Adrenal gland (tissue), 12 donors: ENCODE measurements around the gene HECW1. TPM values are rescaled to one million over a fixed set of nuclear protein-coding genes. Genes with fewer than 3 reads are reported as not detected.

Experiments
- DNase-seq, 7 donors: peaks; one replicate each; pipeline ENCODE4 v3.0.0-alpha.2; 2019 to 2020
- H3K27ac ChIP-seq, 5 donors: fragments of 200-600 bp; sonication (generic) in 4 of 5; 1 replicate in 3 of 5; 2 replicates in 2 of 5; pipeline versions ENCODE4 v1.5.1 to v1.8.0; 2016 to 2020; ENCODE audit warnings: mild to moderate bottlenecking in 1 of 5
- H3K27me3 ChIP-seq: fragments of 200-600 bp; 2 replicates; pipeline ENCODE4 v1.8.0; 2021
- H3K36me3 ChIP-seq, 2 donors: fragments of 200-600 bp; replicated peaks in 1 of 2; 1 replicate in 1 of 2; 2 replicates in 1 of 2; pipeline versions ENCODE4 v1.5.1 to v1.8.0; 2018 to 2022
- H3K4me1 ChIP-seq, 2 donors: fragments of 200-600 bp; replicated peaks in 1 of 2; 1 replicate in 1 of 2; 2 replicates in 1 of 2; pipeline versions ENCODE4 v1.5.1 to v1.8.0; 2018 to 2021
- H3K4me3 ChIP-seq, 4 donors: fragments of 200-600 bp; sonication (generic) in 3 of 4; one replicate each; pipeline ENCODE4 v1.5.1; 2016 to 2018
- H3K9me3 ChIP-seq, 3 donors: fragments of 200-600 bp; sonication (generic) in 1 of 3; replicated peaks in 1 of 3; 1 replicate in 2 of 3; 2 replicates in 1 of 3; pipeline versions ENCODE4 v1.5.1 to v1.8.0; 2016 to 2021
- POLR2A ChIP-seq, 2 donors: fragments of 450-650 bp; IDR thresholded peaks; one replicate each; pipeline ENCODE4 v1.6.1; 2017; ENCODE audit warnings: antibody characterized with exemption in 2 of 2, mild to moderate bottlenecking in 2 of 2, moderate library complexity in 1 of 2
- WGBS, 4 donors: extraction: QIAGEN DNeasy Blood & Tissue Kit in 2 of 4; methylation state at CpG; one replicate each; pipeline versions ENCODE4 v1.1.5 to v1.1.7; 2013 to 2017; 5-methylcytosine and 5-hydroxymethylcytosine counted together
- intact Hi-C, 2 donors: fragments of 100-400 bp; cut with DNase I; formaldehyde crosslinking; loops; one replicate each; pipeline versions ENCODE4 v1.14.1 to v1.15.0; 2022 to 2023
- polyA plus RNA-seq, 3 donors: library from polyadenylated mRNA; stranded (reverse); fragments of 200-250 nt in 2 of 3; fragments of 350-450 nt in 1 of 3; fragmentation: Illumina TruSeq in 1 of 3; extraction: RNeasy Lipid Tissue Mini Kit (QIAGEN cat#74804) in 1 of 3; gene quantifications; one replicate each; pipeline ENCODE4 v1.2.3, GENCODE V29; 2013 to 2014
- total RNA-seq, 9 donors: library from RNA; depleted of rRNA in 4 of 9; stranded (reverse); fragments of >200 nt in 4 of 9; fragments of 120-200 nt in 1 of 9; fragmentation: NEBNext Ultra II Directional in 1 of 9; extraction: Animal tissue kit (Norgen Biotek cat#: 25700) in 1 of 9; gene quantifications; one replicate each; pipeline versions ENCODE4 v1.1.0 to v1.2.4, GENCODE V29; 2013 to 2023
- TF ChIP-seq, protein P1 (sequence below), 6 experiments: fragments of 450-650 bp in 4 of 6; fragments of 200-600 bp in 2 of 6; sonication (generic) in 1 of 6; IDR thresholded peaks; 1 replicate in 5 of 6; 2 replicates in 1 of 6; pipeline versions ENCODE4 v1.5.1 to v1.8.0; 2016 to 2021; ENCODE audit warnings: antibody characterized with exemption in 6 of 6, mild to moderate bottlenecking in 2 of 6, moderate library complexity in 1 of 6
- donor health status: healthy with polysubstance abuse.
- donor health status: Bipolar disorder and iron deficiency.
- donor health status: DM: yes; HTN: yes; CAD: no.
- donor health status: DM: no; HTN: no; CAD: no.
- donor health status: DM: no; HTN: no; CAD: no.
- donor health status: DM: yes; HTN: yes; CAD: no.

Gene HECW1
- total and polyA plus RNA-seq, 12 donors: under 0.01 to 3.2 (median 0.06) TPM; not detected in 4

- TF ChIP-seq POLR2A (IDR thresholded peaks at IDR 0.05): no peak
- TF ChIP-seq, protein P1, sequence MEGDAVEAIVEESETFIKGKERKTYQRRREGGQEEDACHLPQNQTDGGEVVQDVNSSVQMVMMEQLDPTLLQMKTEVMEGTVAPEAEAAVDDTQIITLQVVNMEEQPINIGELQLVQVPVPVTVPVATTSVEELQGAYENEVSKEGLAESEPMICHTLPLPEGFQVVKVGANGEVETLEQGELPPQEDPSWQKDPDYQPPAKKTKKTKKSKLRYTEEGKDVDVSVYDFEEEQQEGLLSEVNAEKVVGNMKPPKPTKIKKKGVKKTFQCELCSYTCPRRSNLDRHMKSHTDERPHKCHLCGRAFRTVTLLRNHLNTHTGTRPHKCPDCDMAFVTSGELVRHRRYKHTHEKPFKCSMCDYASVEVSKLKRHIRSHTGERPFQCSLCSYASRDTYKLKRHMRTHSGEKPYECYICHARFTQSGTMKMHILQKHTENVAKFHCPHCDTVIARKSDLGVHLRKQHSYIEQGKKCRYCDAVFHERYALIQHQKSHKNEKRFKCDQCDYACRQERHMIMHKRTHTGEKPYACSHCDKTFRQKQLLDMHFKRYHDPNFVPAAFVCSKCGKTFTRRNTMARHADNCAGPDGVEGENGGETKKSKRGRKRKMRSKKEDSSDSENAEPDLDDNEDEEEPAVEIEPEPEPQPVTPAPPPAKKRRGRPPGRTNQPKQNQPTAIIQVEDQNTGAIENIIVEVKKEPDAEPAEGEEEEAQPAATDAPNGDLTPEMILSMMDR (IDR thresholded peaks at IDR 0.05): no peak
- intact Hi-C loops: no loop called here
- H3K27ac ChIP-seq: no peak overlapping the region
- 88 to 90% (median 88%) methylated on average over 15 of the region's 15 CpGs for WGBS, 4 donors
- no peak overlapping the region for H3K4me3 ChIP-seq
- H3K9me3 ChIP-seq: no peaks in the 10 kb centered on the region
- no peaks in the 10 kb centered on the region for H3K36me3 ChIP-seq
- no peak for DNase-seq
- H3K27me3 ChIP-seq: no peaks in the 10 kb centered on the region
- no peaks in the 10 kb centered on the region for H3K4me1 ChIP-seq
These were observed 442.0 kb downstream of the HECW1 start for GRCh38 chr7:43554423-43554822.

GRCh38 chr7:43557831-43558495 is 445.5 kb downstream of the HECW1 start:
- no peaks in the 10 kb centered on the region for H3K36me3 ChIP-seq
- no peak overlapping the region for H3K4me3 ChIP-seq
- no peak for TF ChIP-seq POLR2A (IDR thresholded peaks at IDR 0.05)
- TF ChIP-seq, protein P1 (IDR thresholded peaks at IDR 0.05): no peak
- no peak overlapping the region for H3K27ac ChIP-seq
- peaks cover 4% of the 10 kb centered on the region for H3K27me3 ChIP-seq
- WGBS, 4 donors: 69 to 83% (median 79%) methylated on average over 7 of the region's 7 CpGs
- no peak for DNase-seq
- no peaks in the 10 kb centered on the region for H3K9me3 ChIP-seq
- intact Hi-C loops: no loop called here
- no peaks in the 10 kb centered on the region for H3K4me1 ChIP-seq

DNA sequence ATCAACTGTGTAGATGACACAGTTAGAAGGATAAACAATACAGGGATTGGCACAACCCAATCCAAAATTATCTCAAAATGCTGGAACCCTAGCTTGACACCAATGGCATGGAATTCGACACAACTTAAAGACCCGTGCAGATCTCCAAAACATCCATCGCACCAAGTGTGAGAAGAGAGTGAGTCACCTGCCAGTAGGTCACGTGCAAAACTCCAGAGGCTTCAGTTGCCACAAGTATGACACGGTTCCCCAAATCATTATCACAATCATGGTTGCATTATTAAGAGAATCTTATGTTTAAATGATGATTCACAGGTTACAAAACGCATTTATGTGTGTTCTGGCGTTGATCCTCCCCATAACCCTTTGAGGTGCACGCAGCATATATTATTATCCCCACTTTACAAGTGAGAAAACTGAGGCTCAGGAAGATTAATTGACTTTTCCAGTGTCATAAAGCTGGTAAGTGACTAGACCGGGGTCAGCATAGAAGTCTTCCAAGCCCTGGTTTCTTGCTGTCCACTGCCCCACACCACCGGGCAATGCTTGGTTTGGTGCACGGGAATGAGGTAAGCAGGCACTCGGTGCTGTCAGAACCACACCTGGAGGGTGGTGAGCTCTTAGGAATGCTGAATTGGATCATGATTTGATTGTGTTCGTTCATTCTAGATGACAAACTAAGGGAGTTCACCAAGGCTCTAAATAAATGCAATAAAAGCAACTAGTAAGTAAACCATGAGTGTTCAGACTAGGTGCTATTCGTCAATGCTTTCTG is 446.9 kb downstream of the HECW1 start:
- peaks cover 4% of the 10 kb centered on the region for H3K27me3 ChIP-seq
- no peaks in the 10 kb centered on the region for H3K4me1 ChIP-seq
- no peak overlapping the region for H3K4me3 ChIP-seq
- 83 to 92% (median 87%) methylated on average over 14 of the region's 14 CpGs for WGBS, 4 donors
- H3K27ac ChIP-seq: no peak overlapping the region
- TF ChIP-seq, protein P1 (IDR thresholded peaks at IDR 0.05): no peak
- TF ChIP-seq POLR2A (IDR thresholded peaks at IDR 0.05): no peak
- DNase-seq: no peak
- H3K9me3 ChIP-seq: no peaks in the 10 kb centered on the region
- no peaks in the 10 kb centered on the region for H3K36me3 ChIP-seq
- intact Hi-C loops: no loop called here

DNA sequence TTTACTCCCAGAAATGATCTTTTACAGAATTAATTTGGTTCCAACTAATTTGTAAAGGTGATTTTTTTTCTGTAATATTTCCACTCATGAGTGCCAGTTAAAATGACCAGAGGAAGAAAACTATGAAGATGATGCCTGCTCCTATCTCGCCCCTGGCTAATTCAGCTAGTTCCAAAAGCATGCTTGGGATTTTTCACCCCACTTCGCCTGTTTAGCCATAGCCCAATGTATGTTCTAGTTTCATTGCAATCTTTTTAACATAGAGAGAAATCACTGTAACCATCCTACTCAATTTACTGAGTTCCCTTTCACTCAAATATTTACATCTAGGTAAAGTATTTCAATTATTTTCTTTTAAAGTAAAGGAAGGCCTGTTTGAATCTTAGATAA is 447.5 kb downstream of the HECW1 start:
- Histone ChIP-seq H3K9me3 (no peaks in the 10 kb centered on the region), H3K27me3 (peaks cover 4% of the 10 kb centered on the region), H3K36me3 (no peaks in the 10 kb centered on the region), H3K4me3 (no peak overlapping the region), H3K27ac (no peak overlapping the region), H3K4me1 (no peaks in the 10 kb centered on the region)
- intact Hi-C loops: no loop called here
- WGBS, 4 donors: 84 to 90% (median 88%) methylated on average over 2 of the region's 2 CpGs
- TF ChIP-seq, protein P1 (IDR thresholded peaks at IDR 0.05): no peak
- TF ChIP-seq POLR2A (IDR thresholded peaks at IDR 0.05): no peak
- no peak for DNase-seq
